ENCODE results near the gene PLA2G5. TPM values are rescaled to one million over a fixed set of nuclear protein-coding genes. Genes with fewer than 3 reads are reported as not detected.

The PLA2G5 gene
- total and polyA plus RNA-seq, 8 donors, result 0.12 to 2.0 (median 0.59) TPM; not detected in 1

DNA sequence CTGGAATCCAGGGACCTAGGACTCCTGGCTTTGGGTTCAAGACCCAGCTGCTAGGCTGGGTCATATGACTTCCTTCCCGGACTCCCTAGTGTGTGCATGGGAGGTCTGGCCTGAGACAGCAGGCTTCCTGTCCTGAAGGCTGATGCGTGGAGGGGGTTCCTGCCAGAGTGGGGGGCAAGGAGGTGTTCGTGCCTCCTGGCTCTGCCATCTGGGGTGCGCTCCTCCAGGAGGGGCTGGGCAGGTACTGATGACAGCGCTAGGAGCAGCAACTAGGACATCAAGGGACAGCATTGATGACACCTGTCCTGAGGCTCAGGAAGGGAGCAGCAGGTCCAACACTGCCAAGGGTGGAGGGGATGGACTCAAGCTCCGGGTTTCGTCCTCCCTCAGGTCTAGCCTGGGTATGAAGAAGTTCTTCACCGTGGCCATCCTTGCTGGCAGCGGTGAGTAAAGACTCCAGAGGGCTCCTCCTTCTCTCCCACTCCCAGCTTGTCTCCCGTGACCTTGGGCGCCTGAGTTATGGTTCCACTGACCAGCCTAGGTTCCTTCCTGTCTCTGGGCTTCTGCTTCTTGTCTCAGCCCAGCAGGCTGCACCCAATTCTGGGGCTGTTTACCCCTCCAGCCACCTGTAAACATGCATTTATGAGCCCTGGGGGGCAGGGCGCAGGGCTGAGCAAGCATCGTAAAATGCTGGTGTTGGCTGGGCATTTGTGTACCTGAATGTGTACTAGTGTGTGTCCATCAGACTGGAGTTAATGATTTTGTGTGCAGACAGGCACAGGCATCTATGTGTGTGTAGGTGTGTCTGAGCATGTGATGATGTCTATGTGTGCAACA is 70.0 kb downstream of the PLA2G5 start:
- no peaks in the 10 kb centered on the region for H3K4me1 ChIP-seq
- no peak overlapping the region for H3K4me3 ChIP-seq
- FAIRE-seq (no peak), DNase-seq (peak in 1 of 6 donors; percentile 45), ATAC-seq (no peak)
- H3K27ac ChIP-seq, result no peak overlapping the region
- intact Hi-C loops (cut with DNase I), result loop anchor here in 2 of 3 donors (5.0 to 10.0 kb wide), 3 partner anchors 165 to 218 kb away; partner anchors contain the start of genes PLA2G2E (in 2 of the 2) and PLA2G2A (in 1 of the 2)
- no peaks in the 10 kb centered on the region for H3K36me3 ChIP-seq
- no peaks in the 10 kb centered on the region for H3K9me3 ChIP-seq
- 74 to 84% methylated on average over 13 of the region's 13 CpGs for WGBS, 2 donors
- no peaks in the 10 kb centered on the region for H3K27me3 ChIP-seq
- TF ChIP-seq, protein P1, sequence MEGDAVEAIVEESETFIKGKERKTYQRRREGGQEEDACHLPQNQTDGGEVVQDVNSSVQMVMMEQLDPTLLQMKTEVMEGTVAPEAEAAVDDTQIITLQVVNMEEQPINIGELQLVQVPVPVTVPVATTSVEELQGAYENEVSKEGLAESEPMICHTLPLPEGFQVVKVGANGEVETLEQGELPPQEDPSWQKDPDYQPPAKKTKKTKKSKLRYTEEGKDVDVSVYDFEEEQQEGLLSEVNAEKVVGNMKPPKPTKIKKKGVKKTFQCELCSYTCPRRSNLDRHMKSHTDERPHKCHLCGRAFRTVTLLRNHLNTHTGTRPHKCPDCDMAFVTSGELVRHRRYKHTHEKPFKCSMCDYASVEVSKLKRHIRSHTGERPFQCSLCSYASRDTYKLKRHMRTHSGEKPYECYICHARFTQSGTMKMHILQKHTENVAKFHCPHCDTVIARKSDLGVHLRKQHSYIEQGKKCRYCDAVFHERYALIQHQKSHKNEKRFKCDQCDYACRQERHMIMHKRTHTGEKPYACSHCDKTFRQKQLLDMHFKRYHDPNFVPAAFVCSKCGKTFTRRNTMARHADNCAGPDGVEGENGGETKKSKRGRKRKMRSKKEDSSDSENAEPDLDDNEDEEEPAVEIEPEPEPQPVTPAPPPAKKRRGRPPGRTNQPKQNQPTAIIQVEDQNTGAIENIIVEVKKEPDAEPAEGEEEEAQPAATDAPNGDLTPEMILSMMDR (IDR thresholded peaks at IDR 0.05), result no peak

- FAIRE-seq (no peak), ATAC-seq (no peak), DNase-seq (peak in 1 of 6 donors; percentile 24)
- Histone ChIP-seq H3K27me3 (no peaks in the 10 kb centered on the region), H3K4me3 (no peak overlapping the region), H3K27ac (no peak overlapping the region), H3K36me3 (no peaks in the 10 kb centered on the region), H3K4me1 (no peaks in the 10 kb centered on the region), H3K9me3 (no peaks in the 10 kb centered on the region)
- intact Hi-C loops (cut with DNase I), result loop anchor here in 2 of 3 donors (5.0 to 10.0 kb wide), 3 partner anchors 166 to 219 kb away; partner anchors contain the start of genes PLA2G2E (in 2 of the 2) and PLA2G2A (in 1 of the 2)
- WGBS, 2 donors, result 82 to 83% methylated on average over 9 of the region's 9 CpGs
- TF ChIP-seq, protein P1 (IDR thresholded peaks at IDR 0.05), result no peak
Observed at GRCh38 chr1:20141001-20141400, 71.0 kb downstream of the PLA2G5 start.

- H3K4me1 ChIP-seq, result no peaks in the 10 kb centered on the region
- TF ChIP-seq, protein P1 (IDR thresholded peaks at IDR 0.05), result no peak
- H3K36me3 ChIP-seq, result no peaks in the 10 kb centered on the region
- 79 to 86% methylated on average over 7 of the region's 7 CpGs for WGBS, 2 donors
- ATAC-seq, result no peak
- no peaks in the 10 kb centered on the region for H3K9me3 ChIP-seq
- intact Hi-C loops (cut with DNase I), result loop anchor here in 2 of 3 donors (5.0 to 10.0 kb wide), 3 partner anchors 167 to 219 kb away; partner anchors contain the start of genes PLA2G2E (in 2 of the 2) and PLA2G2A (in 1 of the 2)
- H3K27ac ChIP-seq, result no peak overlapping the region
- H3K4me3 ChIP-seq, result no peak overlapping the region
- DNase-seq, result peak in 1 of 6 donors; percentile 34
- no peaks in the 10 kb centered on the region for H3K27me3 ChIP-seq
- no peak for FAIRE-seq
Observed at GRCh38 chr1:20141466-20141865, 71.5 kb downstream of the PLA2G5 start.

Other genes starting within 250 kb of the PLA2G5 start
- 1 to 10 TPM; 3.0 to 4.1 (median 3.4) TPM for gene OTUD3, start 187.8 kb upstream of the PLA2G5 start, total RNA-seq
- 1 to 10 TPM; 2.0 to 2.9 TPM for gene OTUD3, start 187.8 kb upstream of the PLA2G5 start, polyA plus RNA-seq
- gene PLA2G2E, start 146.6 kb upstream of the PLA2G5 start, total RNA-seq, result not detected
- gene PLA2G2E, start 146.6 kb upstream of the PLA2G5 start, polyA plus RNA-seq, result not detected
- gene PLA2G2A, start 90.6 kb upstream of the PLA2G5 start, total RNA-seq, result 10 to 100 TPM in 3 of 6 donors, 1 to 10 TPM in 1, under 1 TPM in 2; 0.42 to 53.5 (median 6.1) TPM
- gene PLA2G2A, start 90.6 kb upstream of the PLA2G5 start, polyA plus RNA-seq, result 10 to 100 TPM in 1 of 2 donors, 1 to 10 TPM in 1; 6.7 to 29.7 TPM
- gene PLA2G2D, start 49.3 kb downstream of the PLA2G5 start, total RNA-seq, result under 1 TPM in 1 of 6 donors, not detected in 5; 0.25 TPM
- gene PLA2G2D, start 49.3 kb downstream of the PLA2G5 start, polyA plus RNA-seq, result not detected
- not detected for gene PLA2G2F, start 69.1 kb downstream of the PLA2G5 start, total RNA-seq
- not detected for gene PLA2G2F, start 69.1 kb downstream of the PLA2G5 start, polyA plus RNA-seq
- 1 to 10 TPM in 2 of 6 donors, under 1 TPM in 4; 0.54 to 1.6 (median 0.75) TPM for gene UBXN10, start 115.9 kb downstream of the PLA2G5 start, total RNA-seq
- gene UBXN10, start 115.9 kb downstream of the PLA2G5 start, polyA plus RNA-seq, result 1 to 10 TPM in 1 of 2 donors, under 1 TPM in 1; 0.61 to 2.4 TPM
- not detected for gene PLA2G2C, start 116.3 kb downstream of the PLA2G5 start, total RNA-seq
- not detected for gene PLA2G2C, start 116.3 kb downstream of the PLA2G5 start, polyA plus RNA-seq
- under 1 TPM in 5 of 6 donors, not detected in 1; 0.16 to 0.70 (median 0.29) TPM for gene VWA5B1, start 220.7 kb downstream of the PLA2G5 start, total RNA-seq
- gene VWA5B1, start 220.7 kb downstream of the PLA2G5 start, polyA plus RNA-seq, result under 1 TPM; 0.27 to 0.70 TPM

Measured in pancreas (tissue), 10 donors.